Neuronal stem cell (in vitro differentiated cells): ENCODE data around the gene BPIFB1.

Source experiments
- DNase-seq: peaks from one replicate; pipeline ENCODE4 v3.0.0-alpha.2; 2013; ENCODE audit warnings: low spot score
- H2AFZ ChIP-seq: one replicate; pipeline ENCODE4 v1.6.1; 2013; ENCODE audit warnings: mild to moderate bottlenecking, low read length, inconsistent platforms
- H2AK5ac ChIP-seq: 2 replicates; pipeline ENCODE4 v1.6.1; 2013; ENCODE audit warnings: low read depth, mild to moderate bottlenecking, inconsistent platforms, low read length, moderate library complexity, mixed read lengths
- H2BK120ac ChIP-seq: 2 replicates; pipeline ENCODE4 v1.6.1; 2013; ENCODE audit warnings: low read depth, mild to moderate bottlenecking, inconsistent platforms, low read length, moderate library complexity, mixed read lengths
- H2BK12ac ChIP-seq: one replicate; pipeline ENCODE4 v1.6.1; 2013; ENCODE audit warnings: low read length, inconsistent platforms
- H2BK15ac ChIP-seq: 2 replicates; pipeline ENCODE4 v1.6.1; 2013; ENCODE audit warnings: mild to moderate bottlenecking, low read length, inconsistent platforms, mixed read lengths
- H2BK5ac ChIP-seq: one replicate; pipeline ENCODE4 v1.6.1; 2013; ENCODE audit warnings: inconsistent platforms, mild to moderate bottlenecking, low read length, moderate library complexity
- H3K14ac ChIP-seq: one replicate; pipeline ENCODE4 v1.6.1; 2013; ENCODE audit warnings: low read length, inconsistent platforms
- H3K18ac ChIP-seq: 2 replicates; pipeline ENCODE4 v1.6.1; 2013; ENCODE audit warnings: low read length, inconsistent platforms
- H3K23ac ChIP-seq: 2 replicates; pipeline ENCODE4 v1.6.1; 2013; ENCODE audit warnings: low read depth, mild to moderate bottlenecking, mixed read lengths, low read length, inconsistent platforms; ENCODE audit not compliant: poor library complexity
- H3K27ac ChIP-seq: replicated peaks from 3 replicates; pipeline ENCODE4 v1.5.1; 2013; ENCODE audit warnings: low read length, inconsistent platforms
- H3K27me3 ChIP-seq, 3 experiments: 2 replicates each; pipeline ENCODE4 v1.6.1; 2013; ENCODE audit warnings: low read length in 3 of 3, mild to moderate bottlenecking in 2 of 3, inconsistent platforms in 1 of 3, low read depth in 1 of 3, mixed read lengths in 1 of 3, moderate library complexity in 1 of 3; ENCODE audit not compliant: control insufficient read depth in 3 of 3, insufficient read depth in 3 of 3
- H3K36me3 ChIP-seq, 2 donors: replicated peaks in 1 of 2; 2 replicates each; pipeline ENCODE4 v1.6.1; 2013; ENCODE audit warnings: low read length in 2 of 2; ENCODE audit not compliant: control insufficient read depth in 2 of 2, insufficient read depth in 2 of 2
- H3K4ac ChIP-seq: 2 replicates; pipeline ENCODE4 v1.6.1; 2013; ENCODE audit warnings: inconsistent platforms, mild to moderate bottlenecking, low read length, moderate library complexity
- H3K4me1 ChIP-seq, 2 donors: 1 replicate in 1 of 2; 2 replicates in 1 of 2; pipeline ENCODE4 v1.6.1; 2013; ENCODE audit warnings: low read length in 2 of 2, low read depth in 1 of 2; ENCODE audit not compliant: control insufficient read depth in 2 of 2, insufficient read depth in 1 of 2
- H3K4me2 ChIP-seq: one replicate; pipeline ENCODE4 v1.6.1; 2013; ENCODE audit warnings: mild to moderate bottlenecking, low read length, inconsistent platforms; ENCODE audit not compliant: insufficient read depth, poor library complexity, severe bottlenecking
- H3K4me3 ChIP-seq, 2 donors: 2 replicates each; pipeline ENCODE4 v1.5.1; 2013; ENCODE audit warnings: low read length in 2 of 2, mild to moderate bottlenecking in 2 of 2, inconsistent platforms in 1 of 2, moderate library complexity in 1 of 2
- H3K79me1 ChIP-seq: one replicate; pipeline ENCODE4 v1.6.1; 2013; ENCODE audit warnings: low read depth, mild to moderate bottlenecking, inconsistent platforms, low read length, moderate library complexity
- H3K9ac ChIP-seq: one replicate; pipeline ENCODE4 v1.6.1; 2013; ENCODE audit warnings: mild to moderate bottlenecking, low read depth, low read length, inconsistent platforms; ENCODE audit not compliant: poor library complexity
- H3K9me3 ChIP-seq, 2 donors: replicated peaks in 1 of 2; 2 replicates each; pipeline versions ENCODE3 to v1.6.1; 2013; ENCODE audit warnings: low read length in 2 of 2, mild to moderate bottlenecking in 2 of 2, inconsistent platforms in 1 of 2, low read depth in 1 of 2, mixed read lengths in 1 of 2, moderate library complexity in 1 of 2; ENCODE audit not compliant: control insufficient read depth in 2 of 2, insufficient read depth in 1 of 2
- H4K8ac ChIP-seq: one replicate; pipeline ENCODE4 v1.6.1; 2013; ENCODE audit warnings: low read depth, mild to moderate bottlenecking, inconsistent platforms, low read length, moderate library complexity
- H4K91ac ChIP-seq: one replicate; pipeline ENCODE4 v1.6.1; 2013; ENCODE audit warnings: low read length, low read depth, mild to moderate bottlenecking, inconsistent platforms; ENCODE audit not compliant: poor library complexity
- WGBS, 2 donors: extraction: QIAGEN DNeasy Blood & Tissue Kit; methylation state at CpG; one replicate each; pipeline ENCODE4 v1.1.7; 2013; ENCODE audit warnings: missing lambda C conversion rate in 2 of 2, mixed read lengths in 1 of 2; ENCODE audit not compliant: insufficient read length in 2 of 2, insufficient replicate concordance in 1 of 2; ENCODE audit errors: extremely low coverage in 2 of 2; 5-methylcytosine and 5-hydroxymethylcytosine counted together

Gene BPIFB1

DNA sequence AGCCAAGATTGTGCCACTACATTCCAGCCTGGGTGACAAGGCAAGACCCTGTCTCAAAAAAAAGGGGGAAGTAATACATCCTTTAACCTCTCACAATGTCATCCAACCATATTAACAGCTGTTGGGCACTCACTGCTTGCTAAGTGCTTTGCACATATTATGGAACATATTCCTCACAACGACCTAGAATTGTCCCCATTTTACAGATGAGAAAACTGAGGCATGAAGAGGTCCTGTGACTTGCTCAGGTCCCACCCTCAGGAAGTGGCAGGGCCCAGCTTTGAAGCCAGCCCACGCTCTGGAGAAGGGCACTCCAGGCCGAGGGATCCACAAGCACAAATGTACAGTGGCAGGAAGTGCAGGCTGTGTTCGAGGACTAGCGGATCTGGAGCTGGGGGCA, 33.3 kb downstream of the BPIFB1 start:
- Histone ChIP-seq H3K79me1 (peaks cover 4% of the 10 kb centered on the region), H3K9me3 (peaks cover 0 to 2% of the 10 kb centered on the region in 2 donors), H4K91ac (no peak overlapping the region), H2BK120ac (peak overlapping the region; percentile 72), H3K27me3 (peaks cover 0 to 50% (median 1%) of the 10 kb centered on the region in 3 experiments), H3K4me1 (peaks cover 0 to 1% of the 10 kb centered on the region in 2 donors), H4K8ac (peak overlapping the region; percentile 82), H3K9ac (no peak overlapping the region), H2BK5ac (no peak overlapping the region), H2BK12ac (peak overlapping the region; percentile 75), H2BK15ac (peak overlapping the region; percentile 43), H3K27ac (no peak overlapping the region), H2AK5ac (peak overlapping the region; percentile 96), H3K36me3 (no peaks in the 10 kb centered on the region), H3K4me3 (peak overlapping the region in 1 of 2 donors; percentile 36), H2AFZ (no peak overlapping the region), H3K18ac (peak overlapping the region; percentile 11), H3K14ac (no peak overlapping the region), H3K23ac (peak overlapping the region; percentile 68), H3K4me2 (no peak overlapping the region), H3K4ac (no peak overlapping the region)
- WGBS, 2 donors, result no CpG with 5 or more reads among the region's 5 CpGs
- DNase-seq, result no peak

DNA sequence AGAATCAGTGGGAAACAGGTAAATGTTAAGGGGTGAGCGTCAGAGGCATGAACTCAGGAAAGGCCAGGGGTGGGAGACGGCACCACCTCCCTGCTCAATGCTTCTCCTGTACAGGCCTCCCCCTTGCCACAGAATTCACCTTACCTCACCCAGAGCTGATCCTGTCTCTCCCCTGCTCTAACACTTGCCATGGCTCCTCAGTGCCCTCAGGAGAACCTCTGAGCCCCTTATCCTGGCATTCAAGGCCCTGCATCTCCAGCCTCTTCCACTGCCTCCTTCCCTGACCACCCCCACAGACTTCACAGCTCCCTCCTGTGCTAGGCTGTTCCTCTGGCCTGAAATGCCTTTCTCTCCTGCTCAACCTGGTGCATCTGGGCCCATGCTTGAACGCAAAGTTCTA, 33.9 kb downstream of the BPIFB1 start:
- no peak overlapping the region for H3K18ac ChIP-seq
- H3K14ac ChIP-seq, result peak overlapping the region; percentile 21
- peak overlapping the region; percentile 84 for H2BK12ac ChIP-seq
- H2BK15ac ChIP-seq, result peak overlapping the region; percentile 43
- H3K27me3 ChIP-seq, result peaks cover 0 to 54% (median 1%) of the 10 kb centered on the region in 3 experiments
- H2BK5ac ChIP-seq, result no peak overlapping the region
- H3K9me3 ChIP-seq, result peaks cover 0 to 2% of the 10 kb centered on the region in 2 donors
- no peak overlapping the region for H3K27ac ChIP-seq
- peaks cover 4% of the 10 kb centered on the region for H3K79me1 ChIP-seq
- no peak overlapping the region for H2AFZ ChIP-seq
- peak overlapping the region; percentile 96 for H2AK5ac ChIP-seq
- peak overlapping the region; percentile 72 for H2BK120ac ChIP-seq
- H4K8ac ChIP-seq, result no peak overlapping the region
- H4K91ac ChIP-seq, result no peak overlapping the region
- H3K4me2 ChIP-seq, result no peak overlapping the region
- WGBS, 2 donors, result no CpG with 5 or more reads among the region's 3 CpGs
- peaks cover 0 to 1% of the 10 kb centered on the region in 2 donors for H3K4me1 ChIP-seq
- no peaks in the 10 kb centered on the region for H3K36me3 ChIP-seq
- H3K4me3 ChIP-seq, result peak overlapping the region in 1 of 2 donors; percentile 36
- no peak overlapping the region for H3K9ac ChIP-seq
- peak overlapping the region; percentile 68 for H3K23ac ChIP-seq
- no peak for DNase-seq
- no peak overlapping the region for H3K4ac ChIP-seq

DNA sequence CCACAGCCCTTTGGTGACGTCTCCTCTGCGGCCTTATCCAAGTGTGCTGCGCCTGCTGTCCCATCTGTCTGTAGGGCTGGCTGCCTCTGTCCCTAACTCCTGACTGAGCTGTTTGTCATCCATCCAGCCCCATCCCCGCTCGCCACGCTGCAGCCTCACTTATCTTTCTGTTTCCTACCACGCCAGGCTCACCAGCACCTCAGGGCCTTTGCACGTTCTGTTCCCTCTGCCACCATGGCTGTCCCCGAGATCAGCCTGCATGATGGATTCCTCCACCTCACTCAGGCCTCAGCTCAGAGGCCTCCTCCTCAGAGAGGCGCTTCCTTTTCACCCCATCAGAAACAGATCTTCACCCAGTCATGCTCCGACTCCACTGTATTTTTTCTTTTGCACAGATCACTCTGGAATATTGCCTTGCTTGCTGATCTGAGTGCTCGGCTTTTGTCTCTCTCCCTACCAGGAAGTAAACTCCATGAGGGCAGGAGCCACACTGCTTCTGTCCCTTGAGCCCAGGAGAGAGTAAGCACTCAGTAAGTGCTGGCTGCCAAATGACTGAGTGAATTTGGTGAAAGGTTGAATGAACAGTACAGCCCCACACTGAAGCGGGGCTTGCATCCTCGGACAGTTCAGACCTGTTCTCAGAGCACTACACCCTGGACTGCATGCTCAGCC, 34.5 kb downstream of the BPIFB1 start:
- Histone ChIP-seq H3K14ac (peak overlapping the region; percentile 56), H3K9me3 (peaks cover 0 to 2% of the 10 kb centered on the region in 2 donors), H4K91ac (no peak overlapping the region), H3K79me1 (peaks cover 4% of the 10 kb centered on the region), H2AK5ac (peak overlapping the region; percentile 96), H2BK12ac (no peak overlapping the region), H2BK5ac (no peak overlapping the region), H2BK120ac (peak overlapping the region; percentile 72), H2AFZ (no peak overlapping the region), H3K27ac (no peak overlapping the region), H4K8ac (no peak overlapping the region), H3K4ac (no peak overlapping the region), H3K9ac (no peak overlapping the region), H3K18ac (peak overlapping the region; percentile 28), H3K4me1 (peaks cover 0 to 1% of the 10 kb centered on the region in 2 donors), H3K27me3 (peaks cover 0 to 54% (median 1%) of the 10 kb centered on the region in 3 experiments), H3K4me3 (no peak overlapping the region), H3K4me2 (no peak overlapping the region), H2BK15ac (no peak overlapping the region), H3K36me3 (no peaks in the 10 kb centered on the region), H3K23ac (peak overlapping the region; percentile 45)
- no peak for DNase-seq
- no CpG with 5 or more reads among the region's 14 CpGs for WGBS, 2 donors

DNA sequence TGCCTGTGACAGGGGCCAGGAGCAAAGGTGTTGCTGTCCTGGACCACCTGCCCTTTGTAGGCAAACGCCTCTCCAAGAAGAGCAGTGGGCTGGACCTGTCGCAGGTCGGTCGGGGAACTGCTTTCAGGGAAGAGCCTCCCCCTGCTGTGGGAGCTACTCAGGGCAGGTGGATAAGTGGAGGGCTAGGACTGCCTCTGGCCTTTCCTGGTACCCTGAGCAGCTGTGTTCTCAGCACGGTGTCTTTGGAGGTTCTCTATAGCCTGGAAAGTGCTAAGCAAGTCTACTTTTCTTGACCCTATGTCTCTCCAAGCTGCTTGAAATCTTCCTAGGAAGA, 35.0 kb downstream of the BPIFB1 start:
- no peak overlapping the region for H3K4me2 ChIP-seq
- peak overlapping the region; percentile 45 for H3K23ac ChIP-seq
- H2BK5ac ChIP-seq, result no peak overlapping the region
- no peak for DNase-seq
- H3K36me3 ChIP-seq, result no peaks in the 10 kb centered on the region
- no peak overlapping the region for H3K27ac ChIP-seq
- no peak overlapping the region for H2AK5ac ChIP-seq
- no peak overlapping the region for H2BK120ac ChIP-seq
- H2AFZ ChIP-seq, result no peak overlapping the region
- H3K4me3 ChIP-seq, result no peak overlapping the region
- peaks cover 0 to 54% (median 1%) of the 10 kb centered on the region in 3 experiments for H3K27me3 ChIP-seq
- H3K4me1 ChIP-seq, result peaks cover 0 to 1% of the 10 kb centered on the region in 2 donors
- H4K8ac ChIP-seq, result no peak overlapping the region
- no peak overlapping the region for H3K9ac ChIP-seq
- H3K18ac ChIP-seq, result no peak overlapping the region
- H2BK12ac ChIP-seq, result no peak overlapping the region
- H3K4ac ChIP-seq, result no peak overlapping the region
- no peak overlapping the region for H2BK15ac ChIP-seq
- no CpG with 5 or more reads among the region's 5 CpGs for WGBS, 2 donors
- no peak overlapping the region for H4K91ac ChIP-seq
- peaks cover 0 to 2% of the 10 kb centered on the region in 2 donors for H3K9me3 ChIP-seq
- no peak overlapping the region for H3K14ac ChIP-seq
- peaks cover 4% of the 10 kb centered on the region for H3K79me1 ChIP-seq
